GM06990 (cell line): ENCODE results near the gene SLX4IP.

ENCODE experiments used
- DNase-seq: peaks from one replicate; pipeline ENCODE4 v3.0.0-alpha.2; 2011; ENCODE audit not compliant: insufficient read length; ENCODE audit errors: extremely low read depth
- H3K27me3 ChIP-seq: replicated peaks from 2 replicates; pipeline ENCODE4 v1.6.0; 2011; ENCODE audit warnings: low read length; ENCODE audit not compliant: control insufficient read depth, insufficient read depth
- H3K36me3 ChIP-seq: 2 replicates; pipeline ENCODE4 v1.5.1; 2011; ENCODE audit warnings: low read length; ENCODE audit not compliant: control insufficient read depth, insufficient read depth
- H3K4me3 ChIP-seq: replicated peaks from 2 replicates; pipeline ENCODE4 v1.5.1; 2011; ENCODE audit warnings: low read depth, mild to moderate bottlenecking, control low read depth, low read length
- CTCF ChIP-seq: IDR thresholded peaks from 2 replicates; pipeline ENCODE4 v1.5.1; 2011; ENCODE audit warnings: low read length, control low read depth, mild to moderate bottlenecking, inconsistent platforms; ENCODE audit not compliant: insufficient read depth, poor library complexity, severe bottlenecking

Gene SLX4IP

GRCh38 chr20:10520528-10520927, 85.4 kb downstream of the SLX4IP start:
- no peak for TF ChIP-seq CTCF
- Histone ChIP-seq H3K27me3 (no peaks in the 10 kb centered on the region), H3K4me3 (no peak overlapping the region), H3K36me3 (no peaks in the 10 kb centered on the region)
- DNase-seq = no peak

- Histone ChIP-seq H3K27me3 (no peaks in the 10 kb centered on the region), H3K36me3 (no peaks in the 10 kb centered on the region), H3K4me3 (no peak overlapping the region)
- TF ChIP-seq CTCF = no peak
- no peak for DNase-seq
These were observed 86.1 kb downstream of the SLX4IP start for GRCh38 chr20:10521068-10521831.

GRCh38 chr20:10521836-10522235, 86.7 kb downstream of the SLX4IP start:
- H3K4me3 ChIP-seq = no peak overlapping the region
- no peaks in the 10 kb centered on the region for H3K27me3 ChIP-seq
- no peak for TF ChIP-seq CTCF
- DNase-seq = no peak
- no peaks in the 10 kb centered on the region for H3K36me3 ChIP-seq

- H3K36me3 ChIP-seq = no peaks in the 10 kb centered on the region
- H3K27me3 ChIP-seq = no peaks in the 10 kb centered on the region
- H3K4me3 ChIP-seq = no peak overlapping the region
- no peak for TF ChIP-seq CTCF
- no peak for DNase-seq
These were observed 87.2 kb downstream of the SLX4IP start for GRCh38 chr20:10522328-10522727.

- Histone ChIP-seq H3K36me3 (no peaks in the 10 kb centered on the region), H3K4me3 (no peak overlapping the region), H3K27me3 (no peaks in the 10 kb centered on the region)
- DNase-seq = no peak
- no peak for TF ChIP-seq CTCF
These were observed 88.3 kb downstream of the SLX4IP start for GRCh38 chr20:10523443-10523842.
